Karpas-422 (cell line): Measurements from ENCODE around the gene BEGAIN. TPM values are rescaled to one million over a fixed set of nuclear protein-coding genes. Genes with fewer than 3 reads are reported as not detected.

Source experiments
- DNase-seq: peaks from one replicate; pipeline ENCODE4 v3.0.0-alpha.2; 2015
- H2AFZ ChIP-seq: fragments of 200-600 bp; sonication (generic); 2 replicates; pipeline ENCODE4 v1.6.1; 2014; ENCODE audit warnings: antibody characterized with exemption, low read length, mixed read lengths
- H3K27ac ChIP-seq: fragments of 200-600 bp; sonication (generic); 2 replicates; pipeline ENCODE4 v1.5.1; 2014; ENCODE audit warnings: mild to moderate bottlenecking, low read length, moderate library complexity
- H3K27me3 ChIP-seq: fragments of 200-600 bp; sonication (generic); 2 replicates; pipeline ENCODE4 v1.6.1; 2014; ENCODE audit warnings: low read length, mixed read lengths
- H3K36me3 ChIP-seq: fragments of 200-600 bp; sonication (generic); 2 replicates; pipeline ENCODE4 v1.6.1; 2014; ENCODE audit warnings: low read length, mixed read lengths; ENCODE audit not compliant: insufficient read depth
- H3K4me1 ChIP-seq: fragments of 200-600 bp; sonication (generic); 2 replicates; pipeline ENCODE4 v1.6.1; 2014; ENCODE audit warnings: mild to moderate bottlenecking, low read length, mixed read lengths
- H3K4me2 ChIP-seq: fragments of 200-600 bp; sonication (generic); 2 replicates; pipeline ENCODE4 v1.6.1; 2014; ENCODE audit warnings: low read length, low read depth, mild to moderate bottlenecking; ENCODE audit not compliant: poor library complexity, severe bottlenecking
- H3K4me3 ChIP-seq: fragments of 200-600 bp; sonication (generic); 2 replicates; pipeline ENCODE4 v1.5.1; 2014; ENCODE audit warnings: mild to moderate bottlenecking, antibody characterized with exemption, low read length, mixed read lengths
- H3K79me2 ChIP-seq: fragments of 200-600 bp; sonication (generic); 2 replicates; pipeline ENCODE4 v1.6.1; 2014; ENCODE audit warnings: mild to moderate bottlenecking, low read length, mixed read lengths
- H3K9ac ChIP-seq: fragments of 200-600 bp; sonication (generic); 2 replicates; pipeline ENCODE4 v1.6.0; 2014; ENCODE audit warnings: low read length
- H3K9me2 ChIP-seq: fragments of 200-600 bp; sonication (generic), shearing (Covaris generic); replicated peaks from 2 replicates; pipeline ENCODE4 v1.6.0; 2014; ENCODE audit warnings: mild to moderate bottlenecking, low read length, moderate library complexity; ENCODE audit not compliant: insufficient read depth
- H3K9me3 ChIP-seq: fragments of 300-700, 200-600 bp; sonication (generic); 2 replicates; pipeline ENCODE4 v1.6.1; 2014; ENCODE audit warnings: low read length, mixed read lengths
- H4K20me1 ChIP-seq: fragments of 200-600 bp; sonication (generic); 2 replicates; pipeline ENCODE4 v1.6.1; 2014; ENCODE audit warnings: mild to moderate bottlenecking, antibody characterized with exemption, low read length, low read depth; ENCODE audit not compliant: insufficient read depth
- total RNA-seq: library from RNA; depleted of rRNA; stranded (reverse); fragments of >200 nt; shearing (Covaris generic); gene quantifications from 2 replicates; pipeline ENCODE4 v1.2.3, GENCODE V29; 2014; ENCODE audit warnings: low replicate concordance

Gene BEGAIN
- total RNA-seq, 1 experiment from 2014 or later = not detected

- no peaks in the 10 kb centered on the region for H3K36me3 ChIP-seq
- H3K9ac ChIP-seq = no peak overlapping the region
- H3K27ac ChIP-seq = no peak overlapping the region
- H3K27me3 ChIP-seq = no peaks in the 10 kb centered on the region
- no peak overlapping the region for H3K4me3 ChIP-seq
- H3K9me3 ChIP-seq = no peaks in the 10 kb centered on the region
- no peak overlapping the region for H3K4me2 ChIP-seq
- H2AFZ ChIP-seq = no peak overlapping the region
- H4K20me1 ChIP-seq = peaks cover 10% of the 10 kb centered on the region; the same call in 1 of the 2 replicates
- no peaks in the 10 kb centered on the region for H3K79me2 ChIP-seq
- no peaks in the 10 kb centered on the region for H3K4me1 ChIP-seq
- no peak for DNase-seq
- no peaks in the 10 kb centered on the region for H3K9me2 ChIP-seq
Observed at GRCh38 chr14:100554082-100554677, 33.0 kb downstream of the BEGAIN start.

DNA sequence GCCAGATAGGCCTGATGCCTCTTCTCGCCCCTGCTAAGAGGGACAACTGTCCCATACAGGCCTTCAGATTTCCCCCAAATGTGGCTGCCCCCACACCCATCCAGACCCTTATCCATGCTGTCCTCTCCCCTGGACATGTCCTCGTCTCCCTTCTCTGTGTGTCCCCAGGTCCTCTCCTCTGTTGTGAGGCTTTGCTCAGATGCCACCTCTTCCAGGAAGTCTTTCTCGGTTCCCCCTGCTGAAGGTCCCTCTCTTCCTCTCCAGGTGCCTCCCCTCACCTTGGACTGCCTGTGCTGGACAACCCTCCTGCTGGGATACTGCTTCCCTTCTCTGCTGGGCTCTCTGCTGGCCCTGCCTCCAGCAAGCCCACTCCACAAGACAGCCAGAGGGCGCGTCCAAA, 33.7 kb downstream of the BEGAIN start:
- no peaks in the 10 kb centered on the region for H3K36me3 ChIP-seq
- no peak overlapping the region for H3K4me3 ChIP-seq
- no peak overlapping the region for H3K9ac ChIP-seq
- DNase-seq = no peak
- H3K27ac ChIP-seq = no peak overlapping the region
- H3K79me2 ChIP-seq = no peaks in the 10 kb centered on the region
- no peaks in the 10 kb centered on the region for H3K9me3 ChIP-seq
- H3K4me1 ChIP-seq = no peaks in the 10 kb centered on the region
- H2AFZ ChIP-seq = no peak overlapping the region
- peaks cover 10% of the 10 kb centered on the region; the same call in 1 of the 2 replicates for H4K20me1 ChIP-seq
- H3K27me3 ChIP-seq = no peaks in the 10 kb centered on the region
- H3K4me2 ChIP-seq = no peak overlapping the region
- H3K9me2 ChIP-seq = no peaks in the 10 kb centered on the region

DNA sequence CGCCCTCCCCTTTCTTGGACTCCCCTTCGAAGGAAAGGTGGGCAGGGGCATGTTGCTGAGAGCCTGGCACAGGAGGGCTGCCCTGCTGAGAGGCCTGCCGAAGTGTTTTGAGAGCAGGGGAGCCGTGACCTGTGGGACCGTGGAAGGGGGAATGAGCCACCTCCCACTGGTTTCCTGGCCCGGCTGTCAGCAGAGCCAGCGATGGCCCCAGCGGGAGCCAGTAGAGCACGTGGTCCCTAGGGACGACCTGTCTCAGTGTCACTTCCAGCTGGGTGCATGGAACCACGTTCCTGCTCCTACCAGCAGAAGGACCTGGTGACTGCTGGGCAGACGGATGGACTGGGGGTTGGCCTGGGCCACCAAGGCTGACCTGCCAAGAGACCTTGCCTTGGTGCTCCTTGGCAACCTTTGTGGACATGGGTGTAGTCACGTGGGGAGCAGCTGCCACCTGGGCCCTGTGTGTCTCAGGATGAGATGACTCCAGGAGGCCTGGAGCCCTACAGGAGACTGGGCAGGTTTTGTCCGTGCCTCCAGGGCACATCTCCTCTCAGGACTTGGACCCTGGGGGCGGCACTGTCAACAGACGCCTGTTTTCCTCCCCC, 34.6 kb downstream of the BEGAIN start:
- no peaks in the 10 kb centered on the region for H3K9me3 ChIP-seq
- no peaks in the 10 kb centered on the region for H3K9me2 ChIP-seq
- H3K9ac ChIP-seq = no peak overlapping the region
- H3K27me3 ChIP-seq = no peaks in the 10 kb centered on the region
- no peak overlapping the region for H3K4me3 ChIP-seq
- H3K79me2 ChIP-seq = no peaks in the 10 kb centered on the region
- H3K27ac ChIP-seq = no peak overlapping the region
- H3K4me2 ChIP-seq = no peak overlapping the region
- H4K20me1 ChIP-seq = peaks cover 4% of the 10 kb centered on the region; the same call in 1 of the 2 replicates
- H3K4me1 ChIP-seq = peaks cover 8% of the 10 kb centered on the region
- no peaks in the 10 kb centered on the region for H3K36me3 ChIP-seq
- no peak for DNase-seq
- no peak overlapping the region for H2AFZ ChIP-seq

GRCh38 chr14:100551056-100551455, 36.2 kb downstream of the BEGAIN start:
- H3K9ac ChIP-seq = no peak overlapping the region
- no peak overlapping the region for H2AFZ ChIP-seq
- no peak overlapping the region for H3K4me2 ChIP-seq
- H3K9me2 ChIP-seq = no peaks in the 10 kb centered on the region
- H3K27ac ChIP-seq = no peak overlapping the region
- DNase-seq = no peak
- H3K4me1 ChIP-seq = peaks cover 10% of the 10 kb centered on the region
- H3K4me3 ChIP-seq = no peak overlapping the region
- no peaks in the 10 kb centered on the region for H3K27me3 ChIP-seq
- no peaks in the 10 kb centered on the region for H3K79me2 ChIP-seq
- H4K20me1 ChIP-seq = no peaks in the 10 kb centered on the region; the same call in 1 of the 2 replicates
- no peaks in the 10 kb centered on the region for H3K36me3 ChIP-seq
- H3K9me3 ChIP-seq = no peaks in the 10 kb centered on the region

DNA sequence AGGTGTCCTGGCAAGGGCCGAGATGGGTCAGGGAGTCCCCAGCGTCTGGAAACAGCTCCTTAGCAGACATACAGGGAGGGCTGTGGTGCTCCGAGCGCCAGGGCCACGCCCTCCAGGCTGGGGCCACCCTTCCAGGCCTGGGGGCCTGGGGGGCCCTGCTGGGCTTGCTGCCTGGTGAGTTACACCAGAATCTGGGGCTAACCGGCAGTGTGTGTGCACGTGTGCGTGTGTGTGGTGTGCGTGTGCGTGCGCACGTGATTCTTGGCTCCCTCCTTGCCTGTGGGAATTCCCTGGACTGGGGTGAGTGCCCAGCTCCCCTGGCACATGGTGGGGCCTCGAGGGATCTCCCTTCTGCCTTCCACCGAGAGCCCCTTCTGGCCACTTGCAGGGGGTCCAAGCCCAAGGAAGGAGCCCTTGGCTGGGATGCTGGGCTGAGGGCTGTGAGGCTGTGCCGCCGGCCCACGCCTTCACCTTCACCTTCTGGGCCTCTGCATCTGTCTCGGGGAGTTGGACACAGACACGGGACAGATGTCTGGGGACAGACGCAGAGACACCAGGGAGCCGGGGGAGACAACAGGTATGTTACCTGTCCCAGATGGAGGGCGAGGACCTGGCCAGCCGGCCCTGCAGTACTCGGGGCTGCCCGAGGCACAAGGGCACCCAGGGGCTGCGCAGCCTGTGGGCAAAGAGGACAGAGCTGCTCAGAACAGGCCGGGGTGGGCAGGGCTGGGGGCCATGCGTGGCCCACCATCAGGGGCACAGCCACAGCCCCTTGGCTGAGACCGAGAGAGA, 37.2 kb downstream of the BEGAIN start:
- Histone ChIP-seq H3K4me3 (no peak overlapping the region), H3K9me2 (no peaks in the 10 kb centered on the region), H3K27me3 (no peaks in the 10 kb centered on the region), H3K9ac (no peak overlapping the region), H4K20me1 (no peaks in the 10 kb centered on the region; the same call in 1 of the 2 replicates), H2AFZ (no peak overlapping the region), H3K27ac (no peak overlapping the region), H3K9me3 (no peaks in the 10 kb centered on the region), H3K4me2 (no peak overlapping the region), H3K79me2 (no peaks in the 10 kb centered on the region), H3K36me3 (no peaks in the 10 kb centered on the region), H3K4me1 (peaks cover 20% of the 10 kb centered on the region)
- no peak for DNase-seq

- H3K27me3 ChIP-seq = no peaks in the 10 kb centered on the region
- DNase-seq = no peak
- H2AFZ ChIP-seq = no peak overlapping the region
- no peaks in the 10 kb centered on the region for H3K9me2 ChIP-seq
- peaks cover 23% of the 10 kb centered on the region for H3K4me1 ChIP-seq
- no peak overlapping the region for H3K4me3 ChIP-seq
- H3K4me2 ChIP-seq = no peak overlapping the region
- no peaks in the 10 kb centered on the region for H3K79me2 ChIP-seq
- no peak overlapping the region for H3K9ac ChIP-seq
- H3K9me3 ChIP-seq = no peaks in the 10 kb centered on the region
- no peak overlapping the region for H3K27ac ChIP-seq
- no peaks in the 10 kb centered on the region; the same call in 1 of the 2 replicates for H4K20me1 ChIP-seq
- H3K36me3 ChIP-seq = no peaks in the 10 kb centered on the region
Observed at GRCh38 chr14:100548939-100549338, 38.3 kb downstream of the BEGAIN start.

DNA sequence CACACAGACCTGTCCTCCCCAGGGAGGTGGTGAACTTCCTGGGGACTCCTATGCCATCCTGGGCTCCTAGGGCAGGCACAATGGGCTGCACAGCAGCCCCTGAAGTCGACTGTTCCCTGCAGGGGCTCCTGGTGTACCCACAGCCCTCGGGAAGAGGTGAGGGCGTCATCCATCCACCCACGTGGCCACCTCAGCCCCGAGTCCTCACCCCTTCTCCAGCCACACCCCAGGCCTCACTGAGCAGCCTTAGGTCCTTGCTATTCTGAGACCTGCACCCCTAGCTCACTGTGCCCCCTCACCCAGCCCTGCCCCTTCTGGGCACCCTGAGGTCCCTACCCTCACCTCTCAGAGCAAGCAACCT, 38.9 kb downstream of the BEGAIN start:
- Histone ChIP-seq H2AFZ (peak overlapping the region; percentile 20; the same call in 1 of the 2 replicates), H3K4me2 (no peak overlapping the region), H3K4me3 (no peak overlapping the region), H3K79me2 (no peaks in the 10 kb centered on the region), H3K36me3 (no peaks in the 10 kb centered on the region), H4K20me1 (no peaks in the 10 kb centered on the region; the same call in 1 of the 2 replicates), H3K27me3 (no peaks in the 10 kb centered on the region), H3K27ac (no peak overlapping the region), H3K9me3 (no peaks in the 10 kb centered on the region), H3K4me1 (peaks cover 23% of the 10 kb centered on the region), H3K9ac (no peak overlapping the region), H3K9me2 (no peaks in the 10 kb centered on the region)
- no peak for DNase-seq

- no peak overlapping the region for H3K27ac ChIP-seq
- no peaks in the 10 kb centered on the region for H3K79me2 ChIP-seq
- H3K4me3 ChIP-seq = no peak overlapping the region
- no peaks in the 10 kb centered on the region for H3K27me3 ChIP-seq
- H3K9me2 ChIP-seq = no peaks in the 10 kb centered on the region
- DNase-seq = peak; percentile 73
- H3K4me2 ChIP-seq = peak overlapping the region; percentile 20
- no peaks in the 10 kb centered on the region for H3K9me3 ChIP-seq
- no peaks in the 10 kb centered on the region; the same call in 1 of the 2 replicates for H4K20me1 ChIP-seq
- H3K9ac ChIP-seq = no peak overlapping the region
- H2AFZ ChIP-seq = peak overlapping the region; percentile 20; the same call in 1 of the 2 replicates
- H3K4me1 ChIP-seq = peaks cover 23% of the 10 kb centered on the region
- H3K36me3 ChIP-seq = no peaks in the 10 kb centered on the region
Observed at GRCh38 chr14:100547633-100548294, 39.5 kb downstream of the BEGAIN start.
